NCI-H1436 (cell line): ENCODE measurements around the gene PHF21B.

ENCODE experiments used
- DNase-seq: peaks from one replicate; lab custom pipeline; 2025; lab: John Stamatoyannopoulos, UW

The PHF21B gene

DNA sequence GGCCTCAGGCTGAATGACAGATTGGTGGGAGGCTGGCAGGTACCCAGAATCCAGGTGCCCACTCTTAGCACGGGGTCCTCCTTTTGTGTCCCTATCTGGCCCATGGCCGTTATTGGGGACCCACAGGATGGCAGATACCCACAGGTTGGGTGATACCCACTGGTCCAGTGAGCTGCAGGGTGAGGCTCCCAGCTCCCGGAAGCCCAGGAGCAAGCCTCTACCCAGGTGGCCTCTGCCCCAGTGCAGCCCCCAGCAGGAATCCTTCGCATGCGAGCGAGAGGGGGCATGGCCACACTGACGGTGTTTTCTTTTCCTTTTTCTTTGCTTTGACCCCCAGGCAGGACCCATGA lies 116.1 kb downstream of the PHF21B start:
- DNase-seq = no peak

DNA sequence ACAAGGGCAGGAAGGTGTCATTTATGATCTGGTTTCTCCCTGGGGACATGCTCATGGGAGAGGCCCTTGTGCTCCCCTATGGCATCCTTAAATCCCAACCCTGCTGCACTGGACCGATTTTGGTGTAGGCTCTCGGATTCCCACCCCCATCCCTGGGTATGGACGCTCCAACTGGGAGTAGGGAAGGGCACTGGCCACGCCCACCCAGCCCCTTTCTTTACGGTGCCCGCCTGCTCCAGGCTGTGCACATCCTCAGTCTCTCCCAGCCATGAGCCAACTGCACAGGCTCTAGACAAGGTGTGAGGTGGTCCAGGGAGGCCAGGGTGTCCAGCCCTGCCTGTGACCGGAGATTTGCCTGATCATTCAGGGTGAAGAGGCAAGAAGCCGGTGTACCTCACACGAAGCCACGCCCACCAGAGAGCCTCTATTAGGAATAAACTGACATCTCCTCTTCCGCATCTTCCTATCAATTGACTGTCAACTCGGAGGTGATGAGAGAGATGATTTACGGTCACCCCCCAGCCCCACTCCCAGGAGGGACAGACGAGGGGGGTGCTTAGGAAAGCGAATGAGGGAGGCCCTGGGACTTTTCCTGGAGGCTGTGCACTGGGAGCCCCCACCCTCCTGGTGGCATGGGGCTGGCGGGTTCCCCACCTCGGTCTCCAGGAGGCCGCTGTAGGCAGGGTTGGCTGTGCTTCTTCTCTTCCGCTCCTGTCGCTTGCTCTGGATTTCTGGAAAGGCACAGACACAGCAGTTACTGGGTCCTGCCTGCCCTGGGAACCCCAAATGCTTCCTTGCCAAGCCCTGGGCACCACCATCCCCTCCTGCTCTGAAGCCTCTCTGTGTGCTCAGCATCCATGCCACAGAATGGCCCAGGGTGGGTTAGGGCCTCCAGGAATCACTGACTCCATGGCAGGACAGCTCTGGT lies 116.7 kb downstream of the PHF21B start:
- no peak for DNase-seq

DNA sequence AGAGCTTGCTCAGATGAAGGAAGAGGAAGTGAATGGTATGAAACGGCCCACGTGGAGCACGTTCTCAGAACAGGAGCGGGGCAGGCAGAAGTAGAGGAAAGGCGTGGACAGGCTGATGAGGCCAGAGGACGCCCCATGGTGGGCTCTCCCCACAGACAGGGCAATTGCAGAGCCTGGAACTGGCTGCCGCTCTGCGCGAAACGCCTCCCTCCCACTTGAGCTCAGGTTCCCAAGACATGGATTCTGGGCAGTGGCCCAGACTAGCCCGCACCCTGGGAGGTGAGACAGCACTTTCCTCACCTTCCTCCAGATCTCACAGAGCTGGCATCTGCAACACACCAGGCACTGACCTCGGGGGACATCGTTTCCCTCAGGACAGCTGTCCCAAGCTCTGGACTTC lies 117.6 kb downstream of the PHF21B start:
- DNase-seq = no peak

GRCh38 chr22:44891791-44892190 lies 118.0 kb downstream of the PHF21B start:
- no peak for DNase-seq

DNA sequence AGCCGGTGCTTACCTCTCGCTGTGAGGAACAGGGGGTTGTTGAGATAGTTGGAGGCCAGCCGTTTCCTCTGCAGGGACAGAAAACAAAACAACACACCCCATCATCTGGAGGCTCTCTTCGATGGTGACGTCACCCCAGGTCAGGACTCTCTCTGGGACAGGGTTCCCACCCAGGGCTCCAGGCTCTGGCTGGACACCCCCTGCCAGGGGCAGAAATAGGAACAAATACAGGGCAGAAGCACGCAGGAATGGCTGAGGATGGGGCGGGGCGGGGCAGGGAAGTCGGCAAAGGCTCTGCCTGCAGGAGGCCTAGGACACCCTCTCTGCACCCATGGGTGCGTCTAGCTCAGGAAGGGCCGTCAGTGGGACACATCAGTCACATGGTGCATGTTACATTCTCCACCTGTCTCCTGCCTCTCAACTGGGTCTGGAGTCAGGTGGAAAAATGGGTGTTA lies 118.5 kb downstream of the PHF21B start:
- no peak for DNase-seq

GRCh38 chr22:44890416-44891292 lies 119.2 kb downstream of the PHF21B start:
- no peak for DNase-seq

DNA sequence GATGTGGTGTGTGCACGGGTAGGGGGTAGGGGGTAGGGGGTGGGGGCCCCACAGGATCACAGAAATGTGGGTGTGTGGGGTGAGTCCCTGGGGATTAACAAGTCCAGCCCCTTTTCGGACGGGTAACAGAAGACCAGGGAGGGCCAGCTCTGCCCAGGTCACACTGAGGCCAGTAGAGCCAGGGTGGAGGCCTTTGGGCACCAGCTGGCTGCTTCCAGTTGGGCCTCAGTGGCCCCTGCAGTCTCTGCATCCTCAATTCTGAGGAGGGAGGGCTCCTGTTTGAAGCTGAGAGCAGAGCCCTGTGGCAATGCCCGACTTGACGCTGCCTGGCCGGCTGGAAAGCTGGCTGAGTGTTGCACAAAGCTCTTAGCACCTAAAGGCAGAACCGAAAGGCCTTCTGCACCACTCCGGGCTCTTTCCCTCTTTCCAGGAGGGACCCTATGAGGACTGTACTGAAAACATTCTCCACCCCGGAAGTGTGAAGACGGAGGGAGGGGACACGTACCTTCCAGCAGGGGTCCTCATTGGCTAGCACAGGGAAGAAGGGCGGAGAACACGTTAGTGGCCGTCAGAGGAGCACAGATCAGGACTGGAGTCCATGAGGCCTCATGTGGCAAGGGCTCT lies 120.4 kb downstream of the PHF21B start:
- DNase-seq = no peak

- no peak for DNase-seq
These were observed 121.1 kb downstream of the PHF21B start for GRCh38 chr22:44888491-44889254.

GRCh38 chr22:44887941-44888366 lies 121.9 kb downstream of the PHF21B start:
- no peak for DNase-seq

DNA sequence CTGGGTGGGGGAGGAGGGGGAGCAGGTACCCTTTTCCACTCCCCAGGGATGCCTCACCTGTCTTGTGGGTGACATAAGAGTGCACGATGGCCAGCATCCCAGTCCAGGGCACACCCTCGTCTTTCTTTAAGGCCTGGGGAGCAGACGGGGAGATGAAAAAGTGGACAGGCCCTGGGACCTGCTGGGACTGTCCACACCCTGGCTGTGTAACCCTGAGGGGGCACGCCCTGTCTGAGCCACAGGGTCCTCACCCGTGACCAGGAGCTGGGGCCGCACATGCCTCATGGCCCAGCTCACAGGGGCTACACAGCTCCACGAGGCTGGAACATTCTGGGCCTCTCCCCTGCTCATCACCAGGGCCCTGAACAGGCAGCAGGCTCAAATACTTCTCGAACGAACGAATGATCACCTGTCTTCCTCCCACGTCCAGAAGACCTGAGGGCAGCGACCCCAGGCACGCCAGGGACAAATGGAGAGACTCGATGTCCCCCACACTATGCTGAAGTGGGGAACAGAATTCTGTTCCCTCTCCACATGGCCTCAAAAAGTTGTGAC lies 123.9 kb downstream of the PHF21B start:
- DNase-seq = no peak

GRCh38 chr22:44884968-44885805 lies 124.6 kb downstream of the PHF21B start:
- DNase-seq = no peak

DNA sequence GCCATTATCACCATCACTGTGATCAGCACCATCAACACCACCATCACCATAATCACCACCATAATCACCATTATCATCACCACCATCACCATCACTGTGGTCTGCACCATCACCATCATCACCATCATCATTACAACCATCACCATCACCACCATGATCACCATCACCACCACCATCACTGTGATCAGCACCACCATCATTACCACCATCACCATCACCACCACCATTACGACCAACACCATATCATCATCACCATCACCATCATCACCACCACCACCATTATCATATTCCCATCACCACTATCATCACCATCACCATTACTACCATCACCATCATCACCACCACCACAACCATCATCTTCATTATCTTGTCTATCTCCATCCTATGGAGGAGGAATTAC lies 125.2 kb downstream of the PHF21B start:
- no peak for DNase-seq

- no peak for DNase-seq
These were observed 126.8 kb downstream of the PHF21B start for GRCh38 chr22:44883011-44883421.

DNA sequence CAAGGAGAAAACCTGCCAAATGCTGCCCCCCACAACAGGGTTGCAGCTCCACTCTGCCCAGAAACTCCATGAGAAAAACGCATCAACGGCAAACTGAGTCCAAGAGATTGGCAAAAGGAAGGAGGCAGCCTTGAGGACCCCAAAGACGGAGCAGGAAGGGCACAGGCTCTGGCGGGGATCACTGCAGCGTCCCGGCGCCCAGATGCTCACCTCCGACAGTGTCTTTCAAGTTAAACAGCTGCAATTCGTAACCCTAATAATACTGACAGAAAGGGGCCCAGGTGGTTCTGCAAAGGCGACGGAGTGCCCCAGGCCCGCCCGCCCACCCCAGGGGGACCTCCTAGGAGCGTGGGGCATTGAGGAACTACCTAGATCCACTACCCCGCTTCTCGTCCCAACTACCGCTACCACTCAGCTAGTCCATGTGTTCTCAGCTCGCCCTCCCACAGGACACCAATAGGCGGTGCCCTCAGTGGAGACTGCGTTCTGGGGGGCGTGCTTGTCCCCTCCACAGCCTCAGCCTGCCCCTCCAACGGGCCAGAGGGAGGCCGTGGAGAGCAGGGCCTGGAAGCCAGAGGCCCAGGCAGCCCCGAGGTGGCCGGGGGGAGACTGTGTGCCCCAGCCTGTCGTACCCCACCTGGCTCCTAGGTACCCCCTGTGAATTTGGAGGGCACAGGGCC lies 127.4 kb downstream of the PHF21B start:
- DNase-seq = no peak

DNA sequence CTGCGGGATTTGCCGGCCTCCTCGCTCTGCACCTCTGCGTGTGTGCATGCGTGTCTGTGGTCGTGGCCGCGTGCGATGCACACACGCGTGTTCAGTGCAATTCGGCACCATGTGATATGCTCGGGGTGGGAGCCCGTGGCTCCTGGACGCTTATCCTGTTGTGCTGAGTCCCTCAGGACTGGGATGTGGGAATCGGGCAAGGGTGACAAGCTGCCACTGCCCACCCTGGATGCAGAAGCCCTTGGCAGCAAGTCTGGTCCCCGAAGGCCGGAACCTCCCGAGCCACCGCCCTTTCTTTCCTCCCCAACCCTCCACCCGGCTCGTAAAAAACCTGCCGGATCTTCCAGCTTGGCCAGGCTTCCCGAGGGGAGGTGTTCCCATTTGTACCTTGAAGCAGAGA lies 128.2 kb downstream of the PHF21B start:
- DNase-seq = no peak

- no peak for DNase-seq
These were observed 129.1 kb downstream of the PHF21B start for GRCh38 chr22:44880610-44881290.

DNA sequence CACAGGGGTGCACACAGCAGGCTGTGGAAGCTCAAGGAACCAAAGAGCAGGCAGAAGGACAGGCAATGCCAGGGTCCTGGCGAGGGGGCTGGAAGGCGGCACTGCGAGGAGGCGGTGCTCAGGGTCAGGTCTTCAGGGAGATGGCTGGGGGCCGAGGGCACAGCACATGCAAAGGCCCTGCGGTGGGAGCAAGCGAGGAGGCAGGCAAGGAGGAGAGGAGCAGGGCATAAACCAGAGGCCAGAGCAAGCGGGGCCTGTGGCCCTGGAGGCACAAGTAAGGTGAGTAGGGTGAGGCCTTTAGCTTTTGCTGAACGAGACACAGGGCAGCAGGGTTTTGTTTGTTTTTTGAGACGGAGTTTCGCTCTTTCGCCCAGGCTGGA lies 130.5 kb downstream of the PHF21B start:
- DNase-seq = no peak

DNA sequence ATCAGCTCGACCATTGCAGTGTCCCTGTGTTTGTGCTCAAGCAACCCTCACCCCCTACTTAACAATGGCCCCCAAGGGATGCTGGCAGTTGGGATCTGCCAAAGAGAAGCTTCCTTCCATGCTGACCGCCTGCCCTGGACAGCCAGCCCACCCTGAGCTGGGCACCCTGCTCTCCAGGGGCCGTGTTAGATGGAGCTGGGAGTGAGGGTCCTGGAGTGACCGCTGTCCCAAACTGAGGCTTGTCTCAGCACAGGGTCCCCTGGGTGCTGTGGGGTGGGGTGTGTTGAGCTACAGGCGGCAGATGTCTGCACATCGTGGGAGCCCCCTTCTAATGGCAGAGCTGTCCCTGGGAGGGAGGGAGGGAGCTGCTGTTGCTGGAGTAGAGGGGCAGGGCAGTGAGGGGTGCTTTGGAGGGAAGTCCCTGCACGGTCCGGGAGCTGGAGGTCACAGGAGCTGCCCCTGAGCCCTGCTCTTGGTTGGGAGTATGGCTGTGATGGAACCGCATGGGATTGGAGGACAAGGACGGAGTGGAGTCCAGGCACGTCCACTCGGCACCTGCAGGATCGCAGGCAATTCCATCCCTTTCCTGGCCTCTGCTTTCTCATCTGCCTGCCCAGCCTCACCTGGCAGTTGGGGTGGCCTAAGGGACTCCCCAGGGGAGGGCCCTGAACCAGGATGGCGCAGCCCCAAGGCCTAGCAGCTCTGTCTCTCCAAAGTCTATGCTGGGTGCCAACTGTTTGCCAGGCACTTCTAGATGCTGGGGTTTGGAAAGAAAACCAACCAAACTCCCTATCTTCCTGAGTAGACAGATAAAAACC lies 131.1 kb downstream of the PHF21B start:
- DNase-seq = no peak
